ENCODE results near the gene F7.

F7 gene

DNA sequence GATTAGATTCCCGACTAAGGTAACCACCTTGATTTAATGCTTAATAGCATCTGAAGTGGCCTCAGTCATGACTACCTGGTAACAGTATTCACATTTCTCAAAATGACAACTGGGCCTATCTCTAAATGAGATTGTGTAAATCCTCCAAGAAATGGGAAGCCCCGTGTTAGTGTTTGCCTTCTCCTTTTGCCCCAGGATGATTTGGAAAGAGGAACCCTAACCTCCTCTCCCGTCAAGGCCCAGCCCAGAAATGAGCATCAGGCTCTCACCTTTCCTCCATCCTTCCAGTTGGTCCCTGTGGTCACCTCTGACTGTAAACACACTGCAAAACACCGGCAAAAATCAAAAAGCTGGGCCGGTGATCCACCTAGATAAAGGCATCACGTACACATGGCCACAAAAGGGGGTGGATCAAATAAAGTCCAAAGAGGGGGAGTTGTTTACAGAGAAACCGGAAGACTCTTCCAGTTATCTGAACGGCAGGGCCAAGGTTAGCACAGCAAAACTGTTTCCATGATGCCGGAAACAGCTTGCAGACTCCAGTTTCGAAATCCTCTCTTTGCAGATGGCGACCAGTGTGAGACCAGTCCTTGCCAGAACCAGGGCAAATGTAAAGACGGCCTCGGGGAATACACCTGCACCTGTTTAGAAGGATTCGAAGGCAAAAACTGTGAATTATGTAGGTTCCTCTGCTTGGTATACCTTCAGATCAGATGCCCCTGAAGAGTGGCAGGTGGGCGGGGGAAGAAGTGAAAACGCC is 33.4 kb downstream of the F7 start:
- no peak for DNase-seq (ENCODE audit: low read depth in 2 of 2)

DNA sequence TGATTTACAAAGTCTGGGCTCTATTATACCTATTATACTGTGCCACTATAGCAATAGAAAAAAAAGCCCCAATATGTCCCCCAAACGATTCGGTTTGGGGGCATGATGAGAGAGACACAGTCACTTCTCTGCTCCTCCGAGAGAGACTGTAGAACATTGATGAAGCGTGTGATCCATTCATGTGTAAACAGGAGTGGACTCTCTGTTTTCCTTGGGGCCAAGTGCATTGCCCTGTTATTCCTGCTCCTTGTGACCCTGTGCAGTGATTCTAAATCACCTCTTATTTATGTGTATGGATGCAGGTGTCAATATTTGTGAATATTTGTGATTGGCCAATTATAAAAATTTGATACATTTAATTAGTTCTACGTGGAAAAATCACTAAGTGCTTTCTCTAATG is 34.0 kb downstream of the F7 start:
- no peak for DNase-seq (ENCODE audit: low read depth in 2 of 2)

DNA sequence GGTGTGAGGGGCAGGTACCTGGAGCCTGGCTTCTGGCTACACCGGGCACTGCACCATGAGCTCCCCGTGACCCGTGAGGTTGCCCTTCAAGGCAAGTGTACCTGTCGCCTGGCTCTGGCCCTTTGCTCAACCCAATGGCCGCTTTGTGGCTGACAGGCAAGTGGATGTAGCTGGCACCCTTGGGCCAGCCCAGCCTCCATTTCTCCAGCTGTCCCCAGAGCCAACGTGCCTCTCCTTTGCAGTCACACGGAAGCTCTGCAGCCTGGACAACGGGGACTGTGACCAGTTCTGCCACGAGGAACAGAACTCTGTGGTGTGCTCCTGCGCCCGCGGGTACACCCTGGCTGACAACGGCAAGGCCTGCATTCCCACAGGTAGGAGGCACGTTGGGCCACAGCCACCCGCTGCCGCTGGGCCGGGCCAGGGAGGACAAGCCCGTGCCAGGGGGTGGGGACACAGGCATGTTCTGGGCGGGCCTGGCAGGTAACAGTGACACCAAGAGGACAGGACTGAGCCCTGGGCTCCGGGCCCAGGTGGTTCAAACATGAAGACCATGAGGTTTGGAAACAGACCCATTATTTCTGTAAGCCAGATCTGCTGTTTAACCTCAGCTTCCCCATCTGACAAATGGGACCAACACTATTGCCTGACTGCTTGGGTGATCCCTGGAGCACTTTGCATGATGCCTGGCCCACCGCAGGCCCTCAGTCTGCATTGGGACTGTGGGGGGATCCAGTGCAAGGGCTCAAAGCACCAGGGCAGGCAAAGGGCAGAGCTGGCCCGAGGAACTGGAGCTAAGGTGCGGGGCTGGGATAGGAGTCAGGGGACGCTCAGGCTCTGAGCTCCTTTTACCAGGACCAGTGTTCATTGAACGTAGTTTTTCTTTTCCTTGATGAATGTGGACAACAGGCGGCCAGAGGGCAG is 35.3 kb downstream of the F7 start:
- no peak for DNase-seq (ENCODE audit: low read depth in 2 of 2)

DNA sequence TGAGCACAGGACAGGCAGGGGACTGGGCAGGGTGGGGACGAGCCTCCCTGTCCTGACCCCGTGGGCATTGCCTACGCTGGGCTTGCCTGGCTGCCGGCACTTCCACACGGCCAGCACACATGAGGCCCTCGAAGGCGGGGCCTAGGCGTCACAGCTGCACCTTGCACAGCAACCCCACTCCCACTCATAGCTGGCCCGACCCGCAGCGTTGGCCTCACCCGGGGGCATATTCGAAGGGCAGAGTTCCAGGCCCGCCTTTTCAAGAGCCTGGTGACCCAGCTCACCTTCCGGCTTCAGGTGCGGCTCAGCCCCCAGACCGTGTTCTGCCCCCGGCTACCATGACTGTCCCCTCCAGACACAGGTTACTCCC is 36.0 kb downstream of the F7 start:
- DNase-seq (ENCODE audit: low read depth in 2 of 2): no peak

DNA sequence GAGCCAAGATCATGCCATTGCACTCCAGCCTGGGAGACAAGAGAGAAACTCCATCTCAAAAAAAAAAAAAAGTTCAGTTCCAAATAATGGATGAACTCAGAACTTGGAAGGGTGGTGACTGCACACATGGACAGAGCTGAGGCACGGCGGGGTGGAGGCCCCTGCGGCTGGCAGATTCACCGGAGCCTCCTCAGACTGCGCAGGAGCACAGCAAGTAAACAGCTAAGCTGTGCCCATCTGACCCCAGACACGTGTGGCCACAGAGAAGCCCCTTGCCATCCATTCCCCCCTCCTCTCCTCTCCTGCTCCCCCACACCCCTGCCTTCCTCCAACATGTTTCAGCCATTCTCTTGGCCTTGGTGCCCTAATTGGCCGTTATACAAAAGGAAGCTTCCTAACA is 37.3 kb downstream of the F7 start:
- DNase-seq (ENCODE audit: low read depth in 2 of 2): no peak

DNA sequence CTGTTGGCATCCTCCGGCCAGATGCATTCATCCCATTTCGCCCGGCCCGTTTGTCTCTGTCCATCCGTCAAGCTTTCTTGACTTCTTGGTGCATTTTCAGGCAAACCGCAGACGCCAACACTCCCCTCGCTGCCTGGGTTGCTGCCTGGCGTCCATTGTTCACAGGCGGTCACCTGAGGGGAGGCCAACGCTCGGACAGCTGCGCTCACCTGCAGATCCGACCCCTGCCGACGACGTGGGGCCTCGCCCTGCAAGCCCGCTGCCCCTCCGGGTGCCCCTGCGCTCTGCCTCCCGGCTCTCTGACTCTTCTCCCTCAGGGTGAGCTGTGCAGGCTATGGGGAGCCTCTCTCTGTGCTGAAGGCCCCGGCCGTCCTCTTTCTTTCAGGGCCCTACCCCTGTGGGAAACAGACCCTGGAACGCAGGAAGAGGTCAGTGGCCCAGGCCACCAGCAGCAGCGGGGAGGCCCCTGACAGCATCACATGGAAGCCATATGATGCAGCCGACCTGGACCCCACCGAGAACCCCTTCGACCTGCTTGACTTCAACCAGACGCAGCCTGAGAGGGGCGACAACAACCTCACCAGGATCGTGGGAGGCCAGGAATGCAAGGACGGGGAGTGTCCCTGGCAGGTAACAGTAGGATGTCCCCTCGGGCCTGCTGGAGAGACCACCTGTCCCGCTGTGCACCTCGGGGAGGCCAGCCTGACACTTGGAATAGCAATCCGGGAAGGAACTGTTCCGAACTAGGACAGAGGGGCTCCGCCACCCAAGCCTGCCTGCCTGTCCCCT is 38.1 kb downstream of the F7 start:
- DNase-seq (ENCODE audit: low read depth in 2 of 2): no peak

DNA sequence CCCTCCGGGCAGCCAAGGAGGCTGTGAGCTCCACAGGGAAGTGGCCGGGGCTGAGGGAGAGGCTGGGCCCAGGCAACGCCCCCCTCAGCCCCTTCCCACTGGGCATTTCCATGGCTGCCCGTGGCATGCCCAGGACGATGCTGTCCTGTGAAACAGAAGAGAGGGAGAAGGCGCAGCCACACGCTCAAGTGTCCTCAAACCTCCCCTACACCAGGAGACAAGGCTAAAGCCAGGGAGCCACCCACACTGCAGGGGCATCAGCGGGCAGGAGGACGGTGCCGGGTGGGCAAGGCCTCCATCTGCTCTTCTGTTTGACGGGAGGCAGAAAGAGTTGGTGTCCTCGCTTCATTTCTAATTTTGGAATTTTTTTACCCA is 38.7 kb downstream of the F7 start:
- DNase-seq (ENCODE audit: low read depth in 2 of 2): no peak

DNA sequence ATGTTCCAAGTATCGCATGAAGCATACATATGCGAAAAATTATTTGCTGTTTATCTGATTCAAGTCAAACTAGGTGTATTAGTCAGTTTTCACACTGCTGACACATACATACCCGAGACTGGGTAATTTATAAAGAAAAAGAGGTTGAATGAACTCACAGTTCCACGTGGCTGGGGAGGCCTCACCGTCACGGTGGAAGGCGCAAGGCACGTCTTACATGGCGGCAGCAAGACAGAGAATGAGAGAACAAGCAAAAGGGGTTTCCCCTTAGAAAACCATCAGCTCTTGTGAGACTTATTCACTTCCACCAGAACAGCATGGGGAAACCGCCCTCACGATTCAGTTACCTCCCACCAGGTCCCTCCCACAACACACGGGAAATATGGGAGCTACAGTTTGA is 39.9 kb downstream of the F7 start:
- no peak for DNase-seq (ENCODE audit: low read depth in 2 of 2)

DNA sequence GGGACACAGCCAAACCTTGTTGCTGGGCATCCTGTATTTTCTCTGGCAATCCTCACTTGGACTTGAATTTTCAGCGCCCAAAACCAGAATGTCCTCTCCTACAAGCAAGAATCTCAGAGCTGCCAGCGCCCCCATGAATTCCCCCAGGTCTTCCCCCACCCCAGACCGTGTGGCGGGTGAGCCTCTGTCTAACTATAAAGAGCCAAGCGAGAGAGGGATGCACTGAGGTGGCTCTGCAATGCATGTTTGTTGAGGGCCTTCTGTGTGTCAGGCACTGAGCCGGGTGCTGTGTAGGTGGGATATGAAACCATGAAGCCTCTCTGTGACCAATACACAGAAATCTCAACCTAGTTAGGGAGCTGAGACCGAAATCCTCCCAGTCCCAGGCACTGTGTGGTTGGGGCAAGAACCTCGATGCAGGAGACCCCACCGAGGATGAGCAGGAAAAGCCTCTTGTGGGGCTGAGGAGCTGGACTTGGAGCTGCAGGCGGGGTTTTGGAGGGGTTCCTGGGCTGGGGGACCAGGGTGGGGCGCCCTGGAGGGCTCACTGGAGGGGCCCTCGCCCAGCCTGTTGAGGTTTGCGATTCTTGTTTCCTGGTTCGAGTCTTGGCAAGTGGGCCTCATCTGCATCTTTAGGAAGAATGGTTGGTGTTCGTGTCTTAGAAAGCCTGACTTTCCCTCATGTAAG is 40.5 kb downstream of the F7 start:
- DNase-seq (ENCODE audit: low read depth in 2 of 2): no peak

DNA sequence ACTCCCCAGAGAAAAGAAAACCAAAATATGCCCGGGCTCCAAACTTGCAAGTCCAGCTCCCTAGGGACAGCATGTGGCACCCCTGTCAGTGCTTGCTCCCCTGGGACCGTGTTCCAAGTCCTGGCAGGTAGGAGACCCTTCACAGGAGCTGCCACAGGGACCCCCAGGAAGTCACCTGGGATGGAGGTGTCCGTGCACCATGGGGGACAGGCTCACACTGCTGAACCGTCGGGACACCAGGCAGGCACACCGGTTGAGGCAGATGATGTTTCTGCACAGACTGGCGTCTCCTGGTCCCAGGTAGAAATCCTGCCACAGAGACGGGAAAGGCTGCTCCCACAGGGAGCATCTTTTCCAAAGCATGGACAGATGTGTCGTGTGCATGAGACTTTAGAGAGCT is 41.2 kb downstream of the F7 start:
- no peak for DNase-seq (ENCODE audit: low read depth in 2 of 2)

DNA sequence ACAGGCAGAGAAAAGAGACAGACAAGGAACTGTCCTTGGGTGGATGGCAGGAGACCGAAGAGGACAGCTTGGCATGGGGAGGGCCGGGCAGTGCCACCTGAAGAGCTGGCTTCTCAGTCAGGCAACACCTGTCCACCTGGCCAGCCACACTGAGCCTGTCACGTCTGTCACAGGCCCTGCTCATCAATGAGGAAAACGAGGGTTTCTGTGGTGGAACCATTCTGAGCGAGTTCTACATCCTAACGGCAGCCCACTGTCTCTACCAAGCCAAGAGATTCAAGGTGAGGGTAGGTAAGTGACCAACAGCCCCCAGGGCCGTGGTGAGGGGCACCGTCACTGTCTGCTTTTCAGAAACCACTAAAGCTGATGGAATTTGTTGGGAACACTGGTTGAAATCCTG is 41.6 kb downstream of the F7 start:
- DNase-seq (ENCODE audit: low read depth in 2 of 2): no peak

DNA sequence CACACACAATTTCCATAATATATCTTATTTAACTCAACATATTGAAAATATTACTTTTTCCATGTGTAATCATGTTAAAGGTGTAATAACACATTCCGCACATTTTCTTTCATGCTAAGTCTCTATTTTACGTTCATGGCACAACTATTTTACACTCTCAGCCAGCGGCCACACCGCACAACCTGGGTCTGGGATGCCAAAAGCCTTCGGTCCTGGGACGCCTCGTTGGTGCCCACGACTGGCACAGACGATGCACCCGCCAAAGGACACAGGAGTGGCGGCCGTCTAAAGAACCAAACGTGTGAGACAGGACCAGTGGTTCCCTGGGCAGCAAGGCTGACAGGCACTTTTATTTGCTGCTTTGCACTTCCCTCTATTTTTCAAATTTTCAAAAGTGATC is 42.8 kb downstream of the F7 start:
- DNase-seq (ENCODE audit: low read depth in 2 of 2): no peak

DNA sequence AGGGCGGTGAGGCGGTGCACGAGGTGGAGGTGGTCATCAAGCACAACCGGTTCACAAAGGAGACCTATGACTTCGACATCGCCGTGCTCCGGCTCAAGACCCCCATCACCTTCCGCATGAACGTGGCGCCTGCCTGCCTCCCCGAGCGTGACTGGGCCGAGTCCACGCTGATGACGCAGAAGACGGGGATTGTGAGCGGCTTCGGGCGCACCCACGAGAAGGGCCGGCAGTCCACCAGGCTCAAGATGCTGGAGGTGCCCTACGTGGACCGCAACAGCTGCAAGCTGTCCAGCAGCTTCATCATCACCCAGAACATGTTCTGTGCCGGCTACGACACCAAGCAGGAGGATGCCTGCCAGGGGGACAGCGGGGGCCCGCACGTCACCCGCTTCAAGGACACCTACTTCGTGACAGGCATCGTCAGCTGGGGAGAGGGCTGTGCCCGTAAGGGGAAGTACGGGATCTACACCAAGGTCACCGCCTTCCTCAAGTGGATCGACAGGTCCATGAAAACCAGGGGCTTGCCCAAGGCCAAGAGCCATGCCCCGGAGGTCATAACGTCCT is 43.4 kb downstream of the F7 start:
- no peak for DNase-seq (ENCODE audit: low read depth in 2 of 2)

DNA sequence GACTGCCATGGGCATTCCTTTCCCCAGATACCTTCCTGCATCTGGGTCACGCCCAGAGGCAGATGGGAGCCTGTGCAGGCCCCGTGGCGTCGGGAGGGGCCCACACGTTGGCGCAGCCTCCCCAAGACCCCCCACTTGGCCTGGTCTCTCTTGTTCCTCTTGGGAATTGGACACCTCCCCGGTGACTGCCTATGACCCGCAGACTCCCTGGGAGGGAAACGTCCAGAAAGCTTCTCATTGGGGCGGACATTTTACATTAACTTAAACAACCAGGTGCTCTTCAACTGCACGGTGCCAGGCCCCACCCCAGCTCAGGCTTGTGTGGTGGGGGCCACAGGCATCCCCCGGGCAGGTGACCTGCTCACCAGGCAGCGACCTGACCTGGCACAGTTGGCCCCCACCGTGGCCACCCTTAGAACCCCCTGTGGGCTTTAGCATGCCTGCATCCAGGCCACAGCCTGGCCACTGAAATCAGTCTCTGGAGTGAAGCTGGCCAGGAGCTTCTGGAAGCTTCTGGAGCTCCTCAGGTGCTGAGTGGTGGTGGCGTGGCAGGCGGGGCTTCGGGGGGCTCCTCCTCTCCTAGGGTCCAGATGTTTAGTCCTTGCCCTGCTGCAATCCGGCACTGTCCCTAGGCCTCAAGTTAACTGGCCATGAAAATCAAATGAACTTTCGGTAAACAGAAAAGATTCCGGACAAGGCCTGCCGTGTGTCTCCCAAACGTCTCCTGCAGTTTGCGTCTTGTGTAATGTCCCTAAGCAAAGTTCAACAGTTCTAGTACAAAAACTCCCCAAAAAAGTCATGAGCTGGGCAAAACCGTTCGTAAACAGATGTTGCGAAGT is 44.3 kb downstream of the F7 start:
- no peak for DNase-seq (ENCODE audit: low read depth in 2 of 2)

DNA sequence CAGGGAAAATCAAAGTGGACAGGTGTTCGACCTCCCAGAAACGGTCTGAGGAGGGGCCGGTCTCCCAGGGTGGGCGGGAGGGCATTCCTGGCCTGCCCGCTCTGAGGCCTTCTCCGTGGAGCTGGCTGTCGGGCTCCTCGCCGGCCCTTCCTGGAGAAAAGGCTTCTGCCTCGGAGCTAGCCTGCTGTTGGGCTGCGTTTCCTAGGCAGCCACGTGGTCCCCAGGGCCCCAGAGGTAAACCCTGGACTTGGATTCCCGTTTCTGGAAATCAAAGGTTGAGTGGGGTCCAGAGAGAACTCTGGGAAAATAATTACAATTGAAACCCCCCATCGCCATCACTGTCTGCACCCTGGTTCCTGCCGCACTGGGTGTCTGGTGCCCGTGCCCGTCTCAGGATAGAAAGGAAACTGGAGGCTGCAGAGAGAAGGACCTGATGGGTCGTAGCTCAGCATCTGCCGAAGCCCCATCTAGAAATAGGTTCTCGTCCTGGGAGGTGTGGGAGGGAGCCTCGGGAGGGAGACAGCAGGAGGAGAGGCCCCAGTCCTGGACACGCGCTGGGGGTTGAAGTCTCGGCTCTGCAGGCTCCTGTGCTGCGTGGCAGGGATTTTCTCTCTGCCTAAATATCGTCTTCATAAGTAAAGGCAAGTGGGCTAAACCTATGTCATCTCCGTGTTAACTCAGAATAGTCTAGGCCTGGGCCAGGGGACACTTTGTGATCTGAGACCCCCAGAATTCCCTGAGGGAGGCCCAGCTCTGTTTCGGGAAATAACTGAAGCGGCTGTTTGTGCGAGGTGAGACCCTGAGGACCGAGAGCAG is 45.2 kb downstream of the F7 start:
- DNase-seq (ENCODE audit: low read depth in 2 of 2): no peak

DNA sequence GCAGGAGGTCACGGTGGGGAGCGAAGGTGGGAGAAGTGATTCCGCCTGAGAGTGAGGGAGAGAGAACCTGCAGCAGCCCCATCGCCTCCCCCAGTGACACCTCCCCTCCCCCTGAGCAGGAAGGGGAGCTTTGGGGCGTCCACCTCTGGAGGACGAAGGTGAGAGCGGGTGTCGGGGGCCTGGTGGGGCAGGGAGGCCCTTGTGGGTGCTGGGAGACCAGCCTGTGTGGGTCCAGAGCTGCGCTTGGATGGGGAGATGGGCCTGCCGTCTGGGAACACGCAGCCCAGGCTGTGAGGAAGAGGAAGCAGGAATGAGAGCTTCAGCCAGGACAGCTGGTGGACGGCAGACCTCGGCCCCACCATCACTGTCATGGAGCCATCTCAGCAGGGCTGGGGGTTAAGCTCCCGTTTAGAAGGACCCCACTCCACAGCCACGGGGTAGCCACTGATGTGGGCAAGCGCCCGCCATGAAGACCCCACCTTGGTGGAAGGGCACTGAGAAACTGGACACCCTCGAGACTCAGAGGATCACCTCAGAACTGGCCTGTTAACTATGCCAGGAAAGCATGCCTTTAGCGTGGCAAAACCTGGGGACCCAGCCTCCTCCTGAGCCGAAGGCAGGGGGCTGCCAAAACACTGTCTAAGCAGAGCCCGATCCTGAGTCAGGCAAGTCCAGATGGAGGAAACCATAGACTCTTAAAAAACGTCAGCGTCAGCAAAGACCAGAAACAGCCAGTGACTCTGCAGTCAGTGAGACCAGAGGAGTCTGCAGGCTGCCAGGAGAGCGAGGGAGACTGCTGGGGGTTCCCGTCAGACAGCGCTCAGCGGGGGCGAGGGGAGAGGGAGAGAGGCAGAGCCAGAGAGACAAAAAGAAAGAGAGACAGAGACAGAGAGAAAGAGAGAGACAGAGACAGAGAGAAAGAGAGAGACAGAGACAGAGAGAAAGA is 46.4 kb downstream of the F7 start:
- DNase-seq (ENCODE audit: low read depth in 2 of 2): no peak

DNA sequence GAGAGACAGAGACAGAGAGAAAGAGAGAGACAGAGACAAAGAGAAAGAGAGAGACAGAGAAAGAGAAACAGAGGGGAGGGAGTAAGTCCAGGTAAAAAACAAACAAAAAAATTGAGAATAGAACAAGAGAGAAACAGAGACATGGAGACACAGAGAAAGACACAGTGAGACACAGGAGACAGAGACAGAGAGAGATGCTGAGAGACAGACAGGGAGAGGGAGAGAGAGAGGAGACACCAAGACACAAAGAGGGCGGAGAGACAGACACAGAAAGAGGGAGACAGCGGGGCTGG is 47.0 kb downstream of the F7 start:
- no peak for DNase-seq (ENCODE audit: low read depth in 2 of 2)

DNA sequence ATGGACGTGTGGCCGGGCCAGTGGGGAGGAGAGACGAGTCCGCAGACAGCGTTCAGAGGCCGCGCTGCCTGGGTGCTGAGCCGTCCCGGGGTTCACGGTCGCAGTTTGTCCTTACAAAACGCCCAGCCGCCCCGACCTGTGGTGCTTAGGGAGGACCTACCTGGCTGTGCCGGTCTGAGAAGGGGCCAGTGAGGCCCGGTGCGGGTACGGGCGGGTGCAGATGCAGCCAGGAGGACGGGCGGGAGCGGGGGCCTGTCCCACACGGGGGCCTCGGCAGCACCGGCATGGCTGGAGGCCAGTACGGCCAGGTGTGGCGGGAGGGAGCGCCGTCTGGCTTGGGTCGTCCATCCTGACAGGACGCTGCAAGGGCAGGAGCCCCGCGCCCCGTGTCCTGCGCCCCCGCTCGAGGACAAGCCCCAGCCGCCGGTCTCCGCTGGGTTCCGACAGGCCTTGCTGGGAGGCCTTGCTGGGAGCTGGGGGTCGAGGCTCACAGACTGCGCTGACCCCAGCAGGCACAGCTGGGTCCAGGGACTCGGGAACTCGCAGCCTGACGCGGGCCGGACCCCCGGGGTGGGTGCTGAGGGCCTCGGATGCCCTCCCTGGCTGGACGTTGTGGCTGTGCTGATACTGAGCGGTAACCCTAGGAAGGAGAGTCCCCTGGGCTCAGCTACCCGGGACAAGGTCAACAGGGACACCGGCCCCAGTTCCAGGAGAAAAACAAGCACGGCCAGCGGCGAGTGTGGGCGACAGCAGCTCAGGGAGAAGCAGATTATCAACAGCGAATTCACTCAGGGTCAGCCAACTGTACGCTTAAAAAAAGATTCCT is 47.6 kb downstream of the F7 start:
- no peak for DNase-seq (ENCODE audit: low read depth in 2 of 2)

All from activated CD8-positive, alpha-beta memory T cell treated with anti-CD3 and anti-CD28 coated beads for 4 hours (primary cell).